HG02973 (cell line): ENCODE data around the gene ARHGEF37.
A peak's percentile ranks its signal among the peaks of the same experiment; 100 is the strongest.

Source experiments
- ATAC-seq: cut with Tn5 transposase; IDR thresholded peaks from one replicate; pipeline ENCODE4 v1.9.1; 2021; ENCODE audit warnings: moderate library complexity; ENCODE audit not compliant: unreplicated experiment

ARHGEF37 gene

DNA sequence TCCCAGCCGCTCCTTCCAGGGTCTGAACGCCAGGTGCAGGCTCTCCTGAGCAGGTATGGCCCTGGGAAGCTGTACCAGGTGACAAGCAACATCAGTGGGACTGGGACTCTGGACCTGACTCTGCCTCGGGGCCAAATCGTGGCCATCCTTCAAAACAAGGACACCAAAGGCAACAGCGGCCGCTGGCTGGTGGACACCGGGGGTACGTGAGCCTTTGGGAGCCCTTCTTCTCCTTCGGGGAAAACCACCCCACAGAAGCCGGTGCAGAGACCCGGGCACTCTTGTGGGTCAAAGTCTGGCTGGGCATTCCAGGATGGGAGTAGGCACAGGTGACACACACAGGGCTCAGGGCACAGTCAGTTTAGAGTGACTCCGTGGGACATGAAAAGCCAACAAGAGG is 45.8 kb downstream of the ARHGEF37 start:
- ATAC-seq = no peak

DNA sequence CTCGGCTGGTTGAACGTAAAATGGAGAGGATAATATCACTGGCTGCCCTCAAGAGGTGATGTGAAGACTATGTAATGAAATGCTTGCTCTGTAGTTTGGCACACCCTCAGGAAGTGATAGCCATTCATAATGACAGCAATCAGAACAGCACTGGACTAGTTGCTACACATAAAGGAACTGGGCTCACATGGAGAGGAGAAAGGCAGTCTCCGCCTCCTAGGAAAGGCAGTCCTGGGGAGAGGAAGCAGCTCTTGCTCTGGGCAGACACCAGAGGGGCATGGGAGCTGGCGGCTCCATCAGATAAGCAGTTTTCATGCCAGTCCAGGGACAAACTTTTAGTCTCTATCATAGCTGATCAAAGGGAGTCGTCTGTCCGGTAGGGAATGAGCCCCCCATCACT is 46.9 kb downstream of the ARHGEF37 start:
- no peak for ATAC-seq

DNA sequence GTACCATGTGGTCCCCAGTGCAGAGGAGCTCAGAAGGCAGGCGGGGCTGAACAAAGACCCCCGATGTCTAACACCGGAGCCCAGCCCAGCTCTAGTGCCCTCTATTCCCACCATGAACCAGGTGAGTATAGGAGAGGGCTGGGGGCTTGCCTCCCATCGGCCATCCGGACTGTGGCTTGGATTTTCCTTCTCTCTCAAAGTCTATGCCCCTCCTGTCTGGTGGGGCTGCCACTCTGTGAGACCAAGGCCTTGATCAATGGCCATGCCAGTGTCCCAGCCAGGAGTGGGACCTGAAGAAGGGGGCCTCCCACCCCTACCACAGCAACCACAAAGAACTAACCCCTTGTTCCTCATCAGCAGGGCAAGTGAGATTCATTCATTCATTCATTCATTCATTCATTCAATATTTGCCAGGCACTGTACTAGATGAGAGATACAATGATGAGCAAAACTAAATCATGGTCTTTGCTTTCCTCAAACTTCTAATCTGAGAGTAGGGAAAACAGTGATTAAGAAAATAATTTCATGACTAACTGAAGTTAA is 47.6 kb downstream of the ARHGEF37 start:
- ATAC-seq = no peak

DNA sequence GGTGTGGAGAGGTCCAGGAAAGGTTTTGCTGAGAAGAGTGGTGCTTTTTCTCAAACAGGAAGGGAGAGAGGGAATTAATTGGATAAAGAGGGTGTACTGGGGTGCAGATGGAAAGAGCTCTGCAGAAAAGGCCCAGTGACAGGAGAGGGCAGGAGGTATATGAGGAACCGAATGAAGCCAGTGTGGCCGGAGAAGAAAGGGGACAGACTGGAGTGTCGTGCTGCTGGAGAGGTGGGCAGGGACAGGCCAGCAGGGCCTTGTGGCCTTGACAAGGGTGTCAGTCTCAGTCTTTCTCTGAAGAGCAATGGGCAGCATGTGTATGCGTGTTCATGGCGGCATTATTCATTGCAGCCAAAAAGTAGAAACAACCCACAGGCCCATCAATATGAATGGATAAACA is 48.1 kb downstream of the ARHGEF37 start:
- ATAC-seq = no peak

DNA sequence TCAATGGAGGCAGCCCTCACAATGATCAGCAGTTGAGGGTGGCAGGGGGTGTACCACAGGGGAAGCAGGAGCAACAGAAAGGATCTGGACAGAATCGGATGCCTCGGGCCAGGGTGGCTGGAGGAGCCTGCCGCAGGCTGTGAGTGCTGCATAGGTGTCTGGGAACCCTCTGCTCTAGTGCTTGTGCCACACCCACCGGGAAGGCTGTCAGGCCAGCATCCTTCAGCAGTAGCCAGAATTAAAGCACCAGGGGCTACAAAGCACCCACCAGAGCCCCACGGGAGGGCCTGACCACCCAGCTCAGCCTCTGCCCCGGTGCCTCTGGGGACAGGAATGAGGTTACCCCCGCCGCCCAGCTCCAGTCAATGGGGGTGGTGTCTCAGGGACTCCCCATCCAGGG is 49.0 kb downstream of the ARHGEF37 start:
- ATAC-seq = no peak

DNA sequence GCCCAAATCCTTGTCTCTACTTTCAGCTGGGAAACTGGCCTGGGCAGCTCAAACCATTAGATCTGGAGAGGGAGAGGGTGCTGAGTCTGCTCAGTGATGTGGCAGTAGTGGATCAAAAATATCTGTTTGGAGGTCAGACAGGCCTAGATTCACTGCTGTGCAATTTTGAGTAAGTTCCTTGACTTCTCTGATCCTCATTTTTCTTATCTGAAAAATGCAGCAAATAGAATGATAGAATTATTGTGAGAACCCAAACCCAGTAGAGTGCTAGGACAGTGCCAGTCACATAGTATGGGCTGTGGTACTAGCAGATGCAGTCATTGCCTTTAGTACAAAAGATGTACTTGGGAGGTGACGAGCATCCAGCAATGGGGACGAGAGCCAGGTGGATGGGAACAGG is 50.2 kb downstream of the ARHGEF37 start:
- no peak for ATAC-seq

DNA sequence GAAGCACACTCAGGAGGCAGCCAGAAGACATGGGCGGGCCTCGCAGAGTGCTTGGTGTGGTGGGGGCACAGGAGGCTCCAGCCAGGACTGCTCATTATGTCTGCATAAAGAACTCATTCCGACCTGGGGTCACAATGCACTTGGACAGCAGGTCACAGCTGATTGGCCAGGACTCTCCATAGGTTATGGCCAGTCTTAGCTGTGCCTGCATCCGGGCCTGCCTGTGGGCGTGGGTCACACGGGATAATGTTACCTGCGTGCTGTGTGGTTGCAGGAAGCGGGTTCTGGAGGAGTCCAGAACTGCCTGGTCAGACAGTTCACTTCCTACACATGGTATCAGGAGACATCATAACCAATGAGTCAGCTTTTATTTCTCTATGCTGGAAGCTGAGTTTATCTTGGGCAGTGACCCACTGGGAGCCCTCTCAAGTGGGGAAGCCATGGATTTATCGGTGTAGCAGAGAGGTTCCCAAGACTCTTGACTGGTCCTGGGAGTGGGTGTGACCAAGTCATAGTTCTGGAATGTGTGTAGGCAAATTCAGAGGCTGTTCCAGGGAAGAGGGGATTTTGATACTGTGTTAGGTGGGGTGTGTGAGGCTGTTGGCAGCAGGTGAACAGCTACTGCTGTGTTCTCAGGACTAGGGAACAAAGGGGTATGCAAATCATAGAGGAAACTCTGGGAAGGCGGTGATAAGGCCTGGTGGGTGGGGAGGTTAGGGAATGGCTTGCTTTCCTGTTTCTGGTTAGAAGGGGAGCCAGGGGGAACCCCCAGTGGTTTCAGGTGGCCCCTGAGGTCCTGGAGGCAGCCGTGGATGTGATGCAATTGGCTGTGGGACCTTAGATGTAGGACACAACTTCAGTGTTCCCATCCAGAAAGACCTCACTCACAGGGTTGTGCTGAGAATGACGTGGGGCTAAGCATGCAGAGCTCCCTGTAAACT is 51.3 kb downstream of the ARHGEF37 start:
- no peak for ATAC-seq

DNA sequence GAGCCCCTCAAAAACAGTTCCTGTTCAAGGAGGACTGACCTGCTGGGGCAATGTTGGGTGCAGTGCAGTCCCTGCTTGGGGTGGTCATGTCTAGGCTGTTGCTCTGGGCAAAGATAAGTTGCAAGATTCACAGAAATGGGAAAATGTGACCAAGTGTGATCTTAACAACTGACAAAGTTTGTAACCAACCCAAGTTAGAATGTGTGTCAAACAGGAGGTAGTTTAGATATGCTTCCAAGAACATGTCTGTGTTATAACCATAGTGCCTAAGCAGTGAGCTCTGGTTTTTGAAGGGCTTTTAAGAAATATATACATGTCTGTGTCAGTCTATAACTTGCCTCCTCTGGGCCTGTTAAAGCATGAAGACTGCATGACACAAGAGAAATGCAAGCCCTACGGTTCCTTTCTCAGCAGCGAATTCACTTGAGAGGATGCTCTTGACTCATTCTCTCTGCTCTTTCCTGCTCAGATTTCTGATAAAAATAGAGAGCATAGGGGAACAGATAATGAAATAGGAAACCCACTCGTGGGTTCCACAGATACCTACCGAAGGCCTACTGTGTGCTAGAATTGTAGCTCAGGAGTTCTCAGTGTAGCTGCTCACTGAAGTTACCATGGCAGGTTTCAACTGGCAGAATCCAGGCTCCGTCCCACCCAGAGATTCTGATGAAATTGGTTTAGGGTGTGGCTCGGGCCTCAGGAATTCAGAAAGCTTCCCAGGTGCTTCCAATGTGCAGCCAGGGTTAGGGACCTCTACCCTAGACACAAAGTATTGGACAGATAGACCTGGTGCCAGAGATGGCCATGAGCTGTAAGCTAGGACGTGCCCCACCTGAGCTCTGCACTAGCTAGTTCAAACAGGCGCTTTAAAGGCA is 52.4 kb downstream of the ARHGEF37 start:
- ATAC-seq = no peak

DNA sequence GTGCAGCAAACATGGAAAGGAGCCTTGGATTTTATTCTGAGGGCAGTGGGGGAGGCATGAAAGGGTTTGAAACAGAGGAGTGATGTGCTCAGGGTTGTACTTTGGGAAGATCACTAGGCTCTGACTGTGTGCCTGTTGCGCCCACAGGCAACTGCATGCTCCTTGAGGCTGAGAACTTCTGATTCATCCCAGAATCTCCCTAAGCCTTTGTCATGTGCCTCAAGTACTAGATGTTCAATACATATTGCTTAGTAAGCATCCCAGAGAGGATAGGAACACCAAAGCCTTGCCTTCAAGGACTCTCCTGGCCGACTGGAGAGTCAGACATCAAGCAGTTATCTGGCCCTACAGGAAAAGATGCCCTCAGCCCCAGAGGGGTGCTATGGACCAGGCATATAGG is 54.1 kb downstream of the ARHGEF37 start:
- no peak for ATAC-seq

DNA sequence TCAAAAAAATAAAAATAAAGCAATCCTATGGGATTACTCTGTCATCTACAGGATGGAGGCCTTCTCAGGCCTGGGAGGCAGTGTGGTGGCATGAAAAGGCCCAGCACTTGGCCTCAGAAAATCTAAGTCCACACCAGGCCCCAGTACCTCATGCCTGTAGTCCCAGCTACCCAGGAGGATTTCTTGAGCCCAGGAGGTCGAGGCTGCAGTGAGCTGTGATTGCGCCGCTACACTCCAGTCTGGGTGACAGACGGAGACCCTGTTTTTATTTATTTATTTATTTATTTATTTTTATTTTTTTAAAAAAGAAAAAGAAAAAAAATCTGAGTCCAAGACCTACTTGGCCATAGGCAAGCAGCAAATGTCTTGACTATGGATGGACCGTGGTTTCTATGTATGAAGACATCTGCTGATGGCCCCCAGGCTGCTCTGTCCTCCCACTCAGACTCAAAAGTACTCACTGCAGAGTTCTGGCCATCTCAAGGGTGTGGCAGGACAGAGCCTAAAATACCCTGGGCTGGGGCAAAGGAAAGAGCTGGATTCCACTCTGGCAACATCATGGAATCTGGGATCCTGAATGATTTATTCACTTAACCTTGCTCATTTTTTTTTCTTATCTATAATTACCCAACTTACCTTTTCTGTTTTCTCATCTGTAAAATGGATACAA is 55.0 kb downstream of the ARHGEF37 start:
- ATAC-seq = no peak

DNA sequence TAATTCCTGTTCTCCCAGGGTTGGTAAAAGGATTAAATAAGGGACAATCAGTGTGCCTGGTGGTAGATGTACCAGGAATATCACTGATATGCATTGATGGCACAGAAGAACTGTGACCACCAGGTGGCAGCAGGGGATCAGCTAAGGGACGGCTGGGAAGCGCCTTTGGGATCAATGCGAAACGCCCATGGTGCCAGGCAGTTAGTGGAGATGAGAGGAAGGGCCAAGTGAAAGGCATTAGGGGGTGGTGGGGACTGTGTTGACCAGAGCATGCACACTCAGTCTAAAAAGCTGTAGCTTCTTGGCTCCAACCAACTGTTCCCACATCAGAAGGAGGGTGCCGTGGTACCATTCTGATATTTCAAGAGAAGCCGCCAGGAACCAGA is 55.6 kb downstream of the ARHGEF37 start:
- peak; percentile 39 for ATAC-seq

DNA sequence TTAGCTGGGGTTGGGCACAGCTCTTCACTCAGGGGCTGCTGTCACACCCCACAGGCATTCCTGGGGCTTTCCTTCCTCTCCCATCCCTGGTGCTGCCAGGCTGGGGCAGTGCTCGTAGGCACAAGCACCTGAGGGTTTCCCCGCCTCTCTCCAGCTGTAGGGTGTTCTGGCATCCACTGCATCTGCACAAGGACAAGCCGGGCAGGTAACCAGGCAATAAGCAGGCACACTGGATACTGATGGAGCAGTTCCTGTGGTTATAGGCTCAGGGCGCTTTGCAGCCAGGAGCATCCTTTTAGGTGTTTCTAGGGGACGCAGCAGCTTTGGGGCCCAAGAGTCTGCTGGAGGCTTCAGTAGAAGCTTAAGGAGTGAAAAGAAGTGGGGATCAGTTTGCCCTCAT is 56.8 kb downstream of the ARHGEF37 start:
- no peak for ATAC-seq

DNA sequence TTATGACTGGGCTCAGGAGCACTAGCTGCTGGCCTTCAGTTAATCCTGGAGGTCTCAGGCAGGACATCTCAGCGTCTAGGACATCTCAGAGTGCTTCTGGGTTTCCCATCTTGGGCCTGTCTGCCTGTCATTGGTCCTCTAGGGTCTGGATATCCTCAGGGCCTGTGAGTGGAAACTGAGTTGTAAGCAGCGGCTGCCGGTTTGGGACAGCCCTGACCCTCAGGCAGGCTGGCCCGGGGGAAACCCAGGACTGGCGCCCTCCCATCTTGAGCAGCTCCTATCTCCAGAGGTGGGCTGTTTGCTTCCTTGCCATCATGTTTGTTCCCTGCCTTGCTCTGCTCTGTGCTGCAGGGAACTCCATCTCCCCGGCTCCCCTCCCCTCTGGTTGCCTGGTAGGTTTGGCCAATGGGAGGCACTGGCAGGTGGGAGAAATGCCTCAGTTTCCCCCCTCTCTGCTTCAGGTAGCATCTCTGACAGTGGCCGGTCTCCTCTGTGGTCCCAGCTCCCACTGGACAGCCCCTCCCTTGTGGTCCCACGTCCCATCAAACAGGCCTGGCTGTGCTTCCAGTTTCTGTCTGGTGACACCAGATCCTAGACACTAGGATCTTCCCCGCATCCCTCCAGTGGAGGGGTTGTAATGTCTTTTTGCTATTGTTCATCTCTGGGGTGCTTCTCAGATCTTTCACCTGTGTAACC is 57.4 kb downstream of the ARHGEF37 start:
- no peak for ATAC-seq

DNA sequence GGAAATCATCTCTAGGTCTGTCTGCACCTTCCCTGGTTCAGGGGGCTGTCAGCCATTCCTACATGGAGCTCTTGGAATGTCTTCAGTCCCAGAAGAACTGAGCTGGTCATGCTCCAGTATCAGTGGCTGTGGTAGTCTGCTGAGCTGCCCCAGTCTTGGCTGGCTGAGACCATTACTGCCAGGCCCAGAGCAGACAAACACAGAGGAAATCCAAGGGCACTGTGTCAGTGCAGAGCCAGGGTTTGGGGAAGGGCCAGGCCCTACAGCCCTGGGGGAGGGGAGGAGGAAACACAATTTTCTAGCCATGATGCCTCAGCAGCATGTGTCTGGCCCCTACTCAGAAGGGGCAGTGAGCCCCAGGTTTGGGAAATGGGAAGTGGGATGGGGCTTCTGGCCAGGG is 58.4 kb downstream of the ARHGEF37 start:
- no peak for ATAC-seq

DNA sequence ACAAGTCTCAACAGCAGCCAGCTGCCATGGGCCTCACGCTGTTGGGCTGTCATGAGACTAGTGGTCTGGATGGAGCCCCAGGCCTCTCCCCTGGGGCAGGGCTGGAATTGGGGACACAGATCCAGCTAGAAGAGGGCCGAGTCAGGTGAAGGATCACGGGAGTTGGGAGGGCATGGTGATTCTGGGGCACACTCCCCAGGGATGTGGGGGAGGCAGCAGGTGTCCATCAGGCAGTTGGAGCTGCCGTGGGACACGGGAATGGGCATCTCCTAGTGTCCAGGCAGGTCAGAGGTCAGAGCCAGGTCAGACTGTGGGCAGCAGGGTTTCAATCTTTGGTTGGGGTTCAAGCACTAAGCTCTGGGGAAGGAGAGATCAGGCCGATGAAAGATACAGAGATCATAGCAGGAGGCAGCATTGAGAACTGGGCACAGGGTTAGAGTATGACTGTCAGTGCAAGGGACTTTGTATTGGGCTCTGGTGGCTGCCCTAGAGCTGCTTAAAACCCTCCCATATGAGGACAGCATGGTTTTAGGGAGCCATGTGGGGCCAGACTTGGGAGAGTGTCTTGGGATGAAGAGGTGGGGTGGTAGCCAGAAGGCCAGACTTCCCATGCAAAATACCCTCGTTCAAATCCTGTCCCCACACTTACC is 59.2 kb downstream of the ARHGEF37 start:
- ATAC-seq = no peak

DNA sequence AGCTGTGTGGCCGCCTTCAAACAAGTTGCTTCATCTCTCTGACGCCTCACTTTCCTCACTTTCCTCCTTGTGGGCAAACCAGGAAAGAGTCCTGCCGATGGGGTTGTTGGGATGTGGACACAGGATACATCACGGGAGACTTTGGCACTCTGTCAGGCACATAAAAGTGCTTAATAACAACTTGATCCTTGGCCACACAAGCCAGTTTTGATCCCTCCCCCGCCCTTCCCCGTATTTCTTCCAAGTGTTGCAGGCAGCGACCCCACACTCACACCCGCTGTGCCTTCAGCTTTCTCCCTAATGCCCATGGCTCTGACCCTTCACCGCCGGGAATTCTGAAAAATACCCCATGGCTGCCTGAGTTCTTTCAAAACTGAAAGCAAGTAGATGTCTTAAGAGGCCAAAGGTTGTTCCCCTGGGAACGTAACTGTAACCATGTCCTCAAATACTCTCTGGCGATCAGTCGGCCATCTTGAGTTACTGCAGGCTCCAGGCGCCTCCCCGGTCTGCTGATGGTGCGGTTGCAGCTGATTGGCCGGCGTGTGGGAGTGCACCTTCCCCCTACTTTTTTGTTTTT is 59.8 kb downstream of the ARHGEF37 start:
- ATAC-seq = no peak

DNA sequence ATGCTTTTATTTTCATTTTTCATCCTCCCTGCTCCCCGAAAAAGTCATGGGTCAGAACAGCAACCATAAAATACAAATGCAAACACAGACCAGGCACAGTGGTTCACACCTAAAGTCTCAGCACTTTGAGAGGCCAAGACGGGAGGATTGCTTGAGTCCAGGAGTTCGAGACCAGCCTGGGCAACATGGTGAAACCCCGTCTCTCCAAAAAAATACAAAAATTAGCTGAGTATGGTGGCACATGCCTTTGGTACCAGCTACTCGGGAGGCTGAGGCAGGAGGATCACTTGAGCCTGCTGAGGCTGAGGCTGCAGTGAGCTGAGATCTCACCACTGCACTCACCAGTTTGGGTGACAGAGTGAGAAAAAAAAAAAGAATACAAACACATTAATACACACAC is 60.3 kb downstream of the ARHGEF37 start:
- ATAC-seq = no peak

DNA sequence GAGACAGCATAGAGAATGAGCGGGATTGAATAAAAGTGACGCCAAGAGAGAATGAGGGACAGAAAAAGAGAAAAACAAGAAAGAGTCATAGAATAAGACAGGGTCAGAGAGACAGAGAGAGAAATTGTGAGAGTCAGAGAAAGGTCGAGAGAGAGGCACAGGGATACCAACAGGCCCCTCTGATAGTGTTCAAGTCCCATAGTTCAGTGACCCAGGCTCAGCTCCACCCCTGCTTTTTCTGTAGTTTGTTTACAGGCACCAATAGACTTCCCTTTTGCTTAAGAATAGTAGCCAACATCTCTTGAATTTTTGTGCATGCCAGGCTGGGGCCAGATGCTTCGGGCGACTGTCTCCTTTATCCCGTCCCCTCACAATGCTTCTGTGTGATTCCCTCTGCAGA is 62.5 kb downstream of the ARHGEF37 start:
- no peak for ATAC-seq

DNA sequence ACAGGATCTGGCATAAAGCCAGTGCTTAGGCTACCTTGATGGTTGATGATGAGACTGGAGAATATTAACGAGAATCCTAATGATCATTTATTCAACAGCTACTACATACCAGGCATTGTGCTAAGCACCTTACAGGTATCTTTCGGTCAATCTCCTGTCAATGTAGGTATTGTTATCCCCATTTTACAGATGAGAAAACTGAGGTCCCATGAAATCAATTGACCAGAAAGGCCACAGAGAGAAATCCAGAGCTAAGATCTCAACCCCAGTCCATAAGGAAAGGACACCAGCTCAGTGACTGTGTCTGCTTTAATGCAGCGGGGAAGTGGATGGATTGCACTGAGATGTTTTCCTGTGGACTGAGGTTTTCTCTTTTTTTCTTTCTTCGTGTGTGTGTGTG is 63.3 kb downstream of the ARHGEF37 start:
- ATAC-seq = no peak

DNA sequence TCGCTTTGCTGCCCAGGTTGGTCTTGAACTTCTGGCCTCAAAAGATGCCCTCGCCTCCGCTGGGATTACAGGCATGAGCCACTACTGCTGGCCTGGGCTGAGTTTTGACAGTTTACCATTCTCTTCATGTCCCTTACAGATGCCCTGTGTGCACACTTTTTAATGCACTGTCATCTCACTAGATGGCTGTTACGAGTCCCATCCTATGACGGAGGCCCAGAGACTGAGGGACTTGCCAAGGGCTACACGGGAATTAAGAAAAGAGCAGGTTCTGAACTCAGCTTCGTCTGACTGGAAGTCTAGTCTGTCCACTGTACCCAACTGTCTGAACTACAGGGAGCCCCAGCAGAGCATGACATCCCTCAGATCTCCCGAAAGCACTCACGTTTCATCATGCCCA is 63.9 kb downstream of the ARHGEF37 start:
- no peak for ATAC-seq
